ENCODE measurements around the gene GIMD1. TPM values are rescaled to one million over a fixed set of nuclear protein-coding genes. Genes with fewer than 3 reads are reported as not detected.

Gene GIMD1
- total RNA-seq, 4 donors from 2014 or later = not detected

DNA sequence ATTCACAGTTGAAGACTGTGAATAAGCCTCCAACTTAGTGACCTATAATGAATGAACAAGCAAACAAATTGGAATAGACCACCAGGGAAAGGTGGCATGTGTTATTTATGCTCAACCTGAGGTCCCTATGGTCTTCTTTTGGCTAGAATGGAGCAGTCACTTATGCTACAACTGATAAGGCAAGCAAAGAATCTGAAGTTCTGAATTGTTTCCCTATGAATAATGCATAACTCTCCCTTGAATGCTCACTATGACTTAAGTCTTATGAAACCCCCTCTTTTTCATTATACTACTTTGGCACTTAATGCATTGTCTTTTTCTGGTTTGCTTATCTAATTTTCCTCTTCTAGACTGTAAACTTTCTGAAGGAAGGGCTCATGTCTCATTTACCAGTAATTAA, 2.6 kb downstream of the GIMD1 start:
- TF ChIP-seq, protein P1, sequence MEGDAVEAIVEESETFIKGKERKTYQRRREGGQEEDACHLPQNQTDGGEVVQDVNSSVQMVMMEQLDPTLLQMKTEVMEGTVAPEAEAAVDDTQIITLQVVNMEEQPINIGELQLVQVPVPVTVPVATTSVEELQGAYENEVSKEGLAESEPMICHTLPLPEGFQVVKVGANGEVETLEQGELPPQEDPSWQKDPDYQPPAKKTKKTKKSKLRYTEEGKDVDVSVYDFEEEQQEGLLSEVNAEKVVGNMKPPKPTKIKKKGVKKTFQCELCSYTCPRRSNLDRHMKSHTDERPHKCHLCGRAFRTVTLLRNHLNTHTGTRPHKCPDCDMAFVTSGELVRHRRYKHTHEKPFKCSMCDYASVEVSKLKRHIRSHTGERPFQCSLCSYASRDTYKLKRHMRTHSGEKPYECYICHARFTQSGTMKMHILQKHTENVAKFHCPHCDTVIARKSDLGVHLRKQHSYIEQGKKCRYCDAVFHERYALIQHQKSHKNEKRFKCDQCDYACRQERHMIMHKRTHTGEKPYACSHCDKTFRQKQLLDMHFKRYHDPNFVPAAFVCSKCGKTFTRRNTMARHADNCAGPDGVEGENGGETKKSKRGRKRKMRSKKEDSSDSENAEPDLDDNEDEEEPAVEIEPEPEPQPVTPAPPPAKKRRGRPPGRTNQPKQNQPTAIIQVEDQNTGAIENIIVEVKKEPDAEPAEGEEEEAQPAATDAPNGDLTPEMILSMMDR (IDR thresholded peaks at IDR 0.05) = no peak
- DNase-seq (ENCODE audit: low spot score) = no peak
- ATAC-seq (ENCODE audit: low FRiP score) = no peak

DNA sequence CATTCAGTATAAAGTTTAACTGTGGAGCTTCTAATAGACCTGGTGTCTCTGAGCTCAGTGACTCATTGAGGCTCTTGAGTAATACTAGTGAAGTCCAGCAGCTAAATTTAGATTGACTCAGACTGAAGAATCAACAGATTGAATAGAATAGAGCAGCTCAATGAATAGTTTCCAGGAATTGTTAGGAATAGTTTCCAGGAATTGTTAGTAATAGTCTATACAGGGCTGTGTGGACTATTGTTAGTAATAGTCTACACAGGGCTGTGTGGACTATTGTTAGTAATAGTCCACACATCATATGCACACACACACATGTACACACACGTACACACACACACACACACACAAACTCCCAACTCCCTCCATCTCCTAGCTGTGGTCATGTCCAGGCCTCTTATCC, 3.0 kb downstream of the GIMD1 start:
- ATAC-seq (ENCODE audit: low FRiP score) (peak; percentile 94), DNase-seq (ENCODE audit: low spot score) (no peak)
- TF ChIP-seq, protein P1 (IDR thresholded peaks at IDR 0.05) = no peak

DNA sequence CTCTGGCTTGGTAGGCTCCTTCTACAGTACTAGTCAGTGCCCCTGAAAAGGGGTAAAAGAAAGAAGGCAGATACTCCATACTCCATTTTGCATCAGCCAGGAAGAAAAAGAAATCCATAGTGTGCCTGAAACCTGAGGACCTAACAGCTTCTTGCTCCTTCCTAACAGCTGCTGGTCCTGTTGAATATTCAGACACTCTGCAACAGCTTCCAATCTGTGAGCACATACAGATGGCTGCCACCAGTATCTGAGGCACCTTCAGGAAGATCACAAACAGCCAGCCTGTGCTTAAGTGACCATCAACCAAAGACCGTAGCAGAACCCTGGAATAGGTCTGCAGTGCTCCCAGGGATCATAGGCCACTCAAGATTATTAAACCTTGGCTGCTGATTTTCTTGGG, 4.3 kb downstream of the GIMD1 start:
- DNase-seq (ENCODE audit: low spot score) = no peak
- TF ChIP-seq, protein P1 (IDR thresholded peaks at IDR 0.05) = no peak

DNA sequence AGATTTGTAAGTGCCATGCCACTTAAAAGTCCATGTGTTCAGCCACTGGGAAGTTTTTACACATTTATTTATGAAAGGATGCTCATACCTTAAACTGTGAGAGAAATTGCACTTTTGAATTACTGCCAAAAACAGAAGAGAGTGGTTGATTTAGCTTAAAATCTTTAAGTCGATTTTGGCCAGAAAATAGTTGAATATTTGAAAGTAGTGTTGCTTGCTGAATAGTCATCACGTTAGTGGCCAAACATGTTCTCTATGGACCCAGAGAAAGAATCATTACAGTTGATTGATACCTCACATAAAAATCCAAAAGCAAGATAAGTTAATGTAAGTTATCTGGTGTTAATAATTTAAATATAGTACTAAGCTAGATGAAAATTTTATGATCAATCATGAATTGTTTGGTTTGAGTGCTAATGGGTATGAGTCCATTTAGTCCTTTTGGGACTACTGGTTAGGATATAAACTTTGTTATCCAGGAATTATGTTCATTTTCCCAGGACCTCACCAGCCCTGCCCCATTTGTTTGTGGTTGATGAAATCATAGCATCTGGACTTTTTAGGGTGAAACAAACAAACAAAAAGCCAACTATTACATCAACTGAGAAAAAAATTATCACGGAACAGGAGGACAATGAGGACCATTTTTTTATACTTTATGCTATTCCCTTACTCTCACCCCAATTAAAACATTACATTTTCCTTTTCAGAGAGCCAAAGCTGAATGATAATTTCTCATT, 6.3 kb downstream of the GIMD1 start:
- no peak for ATAC-seq (ENCODE audit: low FRiP score)
- DNase-seq (ENCODE audit: low spot score) = no peak
- TF ChIP-seq, protein P1 (IDR thresholded peaks at IDR 0.05) = no peak

More for the DNA sequence above, 4.3 kb downstream of the GIMD1 start:
- ATAC-seq (ENCODE audit: low FRiP score) = no peak

DNA sequence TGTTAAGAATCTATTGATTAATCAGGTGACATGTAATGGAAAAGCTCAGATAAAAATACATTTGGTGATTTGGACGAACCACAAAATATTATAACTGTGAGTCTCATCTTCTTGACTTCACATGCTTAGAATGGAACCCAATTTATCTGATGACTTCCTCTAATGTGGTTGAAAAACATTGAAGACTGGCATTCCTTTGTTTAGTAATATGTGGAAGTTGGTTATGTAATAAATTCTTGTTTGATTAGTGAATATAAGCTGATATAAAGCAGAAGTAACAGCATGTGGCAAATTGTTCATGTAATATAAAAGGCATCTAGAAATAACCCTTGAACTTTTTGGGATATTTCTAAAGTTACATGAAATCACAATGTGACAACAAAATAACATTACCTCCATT, 9.7 kb downstream of the GIMD1 start:
- ATAC-seq (ENCODE audit: low FRiP score) (no peak), DNase-seq (ENCODE audit: low spot score) (no peak)
- TF ChIP-seq, protein P1 (IDR thresholded peaks at IDR 0.05) = no peak

DNA sequence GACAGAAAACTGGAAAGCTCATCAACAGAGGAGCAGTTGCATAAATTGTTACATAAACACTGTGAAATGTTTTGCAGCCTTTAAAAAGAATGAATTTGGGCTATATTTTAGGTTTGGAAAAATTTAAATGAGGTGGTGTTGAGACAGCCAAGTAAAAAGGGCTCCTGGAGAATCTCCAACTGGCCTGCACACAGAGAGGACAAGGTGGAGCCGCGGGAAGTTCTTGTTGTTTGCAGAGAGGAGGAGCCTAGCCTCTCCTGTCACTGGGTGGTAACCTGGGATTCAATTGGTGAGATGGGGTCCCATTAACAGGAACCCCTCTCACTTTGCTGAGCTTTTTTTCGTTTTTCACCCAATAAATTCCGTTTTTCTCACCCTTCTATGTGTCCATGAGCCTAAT, 13.4 kb downstream of the GIMD1 start:
- ATAC-seq (ENCODE audit: low FRiP score) (no peak), DNase-seq (ENCODE audit: low spot score) (no peak)
- TF ChIP-seq, protein P1 (IDR thresholded peaks at IDR 0.05) = no peak

DNA sequence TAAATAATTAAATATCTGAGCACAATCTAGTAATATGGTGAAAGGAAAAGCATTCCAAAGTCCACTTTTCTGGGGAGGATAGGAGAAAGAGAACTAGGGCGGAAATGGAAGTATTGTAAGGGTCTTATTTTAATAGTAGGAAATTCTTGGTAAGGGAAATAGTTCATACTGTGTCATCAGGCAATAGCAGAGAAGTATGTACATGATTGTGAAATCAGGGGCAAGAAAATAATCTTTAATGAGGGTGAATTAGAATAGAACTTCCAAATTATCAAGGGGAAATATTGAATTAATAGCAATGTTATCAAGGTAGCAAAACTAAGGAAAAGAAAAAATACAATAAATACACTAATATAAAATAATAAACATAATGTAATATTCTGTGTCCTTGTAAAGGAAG, 14.8 kb downstream of the GIMD1 start:
- ATAC-seq (ENCODE audit: low FRiP score) (no peak), DNase-seq (ENCODE audit: low spot score) (no peak)
- TF ChIP-seq, protein P1 (IDR thresholded peaks at IDR 0.05) = no peak

All from omental fat pad (tissue), 4 donors.